ENCODE data around the gene TNFAIP3.

TNFAIP3 gene

DNA sequence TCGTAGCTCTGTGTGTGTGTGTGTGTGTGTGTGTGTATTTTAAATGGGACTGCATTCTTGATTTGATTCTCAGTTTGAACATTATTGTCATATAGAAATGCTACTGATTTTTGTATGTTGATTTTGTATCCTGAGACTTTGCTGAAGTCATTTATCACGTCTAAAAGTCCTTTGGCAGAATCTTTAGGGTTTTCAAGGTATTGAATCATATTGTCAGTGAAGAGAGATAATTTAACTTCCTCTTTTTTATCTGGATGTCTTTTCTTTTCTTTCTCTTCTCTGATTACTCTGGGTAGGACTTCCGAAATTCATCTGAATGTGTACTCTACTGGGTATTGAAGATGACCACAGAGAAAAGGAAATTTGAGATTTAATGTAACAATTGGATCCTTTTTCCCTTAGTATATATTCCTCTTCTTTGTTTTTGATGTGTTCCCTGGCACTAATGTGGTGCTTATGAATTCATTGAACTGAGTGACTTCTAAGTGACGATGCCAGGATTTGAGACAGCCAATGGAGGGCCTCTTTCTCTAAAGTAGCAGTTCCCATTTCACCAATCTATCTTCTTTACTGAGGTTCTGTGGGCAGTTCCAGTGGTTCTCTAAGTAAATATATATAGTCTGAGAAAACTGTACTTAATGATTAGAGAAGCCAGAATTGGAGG lies 47.6 kb downstream of the TNFAIP3 start:
- Histone ChIP-seq H3K4me3 (no peak overlapping the region), H3K27ac (no peak overlapping the region), H3K36me3 (no peaks in the 10 kb centered on the region), H3K4me1 (peaks cover 41% of the 10 kb centered on the region), H3K9me3 (peaks cover 40% of the 10 kb centered on the region), H3K9ac (no peak overlapping the region), H3K4me2 (peak overlapping the region; percentile 36), H3K27me3 (no peaks in the 10 kb centered on the region), H4K20me1 (no peaks in the 10 kb centered on the region)
- TF ChIP-seq Cebpa-rat (IDR thresholded peaks at IDR 0.05): no peak

GRCh38 chr6:137915790-137916189 lies 48.7 kb downstream of the TNFAIP3 start:
- Histone ChIP-seq H3K27ac (no peak overlapping the region), H3K4me3 (no peak overlapping the region), H3K9me3 (peaks cover 40% of the 10 kb centered on the region), H3K27me3 (no peaks in the 10 kb centered on the region), H3K36me3 (no peaks in the 10 kb centered on the region), H3K4me2 (no peak overlapping the region), H4K20me1 (no peaks in the 10 kb centered on the region), H3K9ac (no peak overlapping the region), H3K4me1 (peaks cover 46% of the 10 kb centered on the region)
- TF ChIP-seq Cebpa-rat (IDR thresholded peaks at IDR 0.05): no peak

GRCh38 chr6:137917551-137918325 lies 50.7 kb downstream of the TNFAIP3 start:
- Histone ChIP-seq H3K9ac (no peak overlapping the region), H3K27ac (no peak overlapping the region), H3K36me3 (no peaks in the 10 kb centered on the region), H3K27me3 (no peaks in the 10 kb centered on the region), H3K4me1 (peaks cover 48% of the 10 kb centered on the region), H3K9me3 (peaks cover 37% of the 10 kb centered on the region), H4K20me1 (no peaks in the 10 kb centered on the region), H3K4me3 (no peak overlapping the region), H3K4me2 (no peak overlapping the region)
- no peak for TF ChIP-seq Cebpa-rat (IDR thresholded peaks at IDR 0.05)

- no peak overlapping the region for H3K9ac ChIP-seq
- no peak overlapping the region for H3K4me3 ChIP-seq
- peak overlapping the region; percentile 45 for H3K4me2 ChIP-seq
- H4K20me1 ChIP-seq: no peaks in the 10 kb centered on the region
- peaks cover 20% of the 10 kb centered on the region; the same call in 1 of the 2 replicates for H3K9me3 ChIP-seq
- TF ChIP-seq Cebpa-rat (IDR thresholded peaks at IDR 0.05): no peak
- H3K4me1 ChIP-seq: peaks cover 63% of the 10 kb centered on the region
- H3K27ac ChIP-seq: no peak overlapping the region
- H3K36me3 ChIP-seq: no peaks in the 10 kb centered on the region
- no peaks in the 10 kb centered on the region for H3K27me3 ChIP-seq
These were observed 52.4 kb downstream of the TNFAIP3 start for GRCh38 chr6:137919502-137919823.

GRCh38 chr6:137919837-137920730 lies 53.0 kb downstream of the TNFAIP3 start:
- Histone ChIP-seq H3K9me3 (peaks cover 20% of the 10 kb centered on the region; the same call in 1 of the 2 replicates), H3K4me2 (peak overlapping the region; percentile 45), H3K27me3 (no peaks in the 10 kb centered on the region), H3K4me1 (peaks cover 63% of the 10 kb centered on the region), H3K36me3 (no peaks in the 10 kb centered on the region), H3K27ac (0 out of 2 replicates have a peak overlapping the region, but pooled peaks have one; percentile 12), H4K20me1 (no peaks in the 10 kb centered on the region), H3K9ac (no peak overlapping the region), H3K4me3 (no peak overlapping the region)
- no peak for TF ChIP-seq Cebpa-rat (IDR thresholded peaks at IDR 0.05)

- Histone ChIP-seq H3K4me1 (peaks cover 76% of the 10 kb centered on the region), H3K9me3 (peaks cover 8% of the 10 kb centered on the region; the same call in 1 of the 2 replicates), H4K20me1 (no peaks in the 10 kb centered on the region), H3K27me3 (no peaks in the 10 kb centered on the region), H3K9ac (no peak overlapping the region), H3K4me3 (no peak overlapping the region), H3K36me3 (no peaks in the 10 kb centered on the region), H3K4me2 (peak overlapping the region; percentile 89), H3K27ac (no peak overlapping the region)
- no peak for TF ChIP-seq Cebpa-rat (IDR thresholded peaks at IDR 0.05)
These were observed 54.8 kb downstream of the TNFAIP3 start for GRCh38 chr6:137921823-137922222.

GRCh38 chr6:137923866-137924653 lies 57.0 kb downstream of the TNFAIP3 start:
- peak overlapping the region; percentile 89 for H3K4me2 ChIP-seq

GRCh38 chr6:137925141-137925698 lies 58.2 kb downstream of the TNFAIP3 start:
- TF ChIP-seq Cebpa-rat (IDR thresholded peaks at IDR 0.05): no peak
- peak overlapping the region; percentile 89 for H3K4me2 ChIP-seq
- peak overlapping the region; percentile 45; the same call in 1 of the 2 replicates for H3K4me3 ChIP-seq
- H3K9me3 ChIP-seq: no peaks in the 10 kb centered on the region
- peak overlapping the region; percentile 81 for H3K9ac ChIP-seq
- peak overlapping the region; percentile 94 for H3K27ac ChIP-seq
- peaks cover 96% of the 10 kb centered on the region for H3K4me1 ChIP-seq
- no peaks in the 10 kb centered on the region for H4K20me1 ChIP-seq
- no peaks in the 10 kb centered on the region for H3K36me3 ChIP-seq
- no peaks in the 10 kb centered on the region for H3K27me3 ChIP-seq

More at GRCh38 chr6:137923866-137924653, 57.0 kb downstream of the TNFAIP3 start:
- Histone ChIP-seq H3K27ac (peak overlapping the region; percentile 94), H3K9me3 (no peaks in the 10 kb centered on the region), H3K4me1 (peaks cover 95% of the 10 kb centered on the region), H3K27me3 (no peaks in the 10 kb centered on the region), H3K4me3 (no peak overlapping the region), H3K9ac (0 out of 2 replicates have a peak overlapping the region, but pooled peaks have one; percentile 81), H3K36me3 (no peaks in the 10 kb centered on the region), H4K20me1 (no peaks in the 10 kb centered on the region)
- no peak for TF ChIP-seq Cebpa-rat (IDR thresholded peaks at IDR 0.05)

Measured in BLaER1 (cell line).